ENCODE results near the gene KRI1. TPM values are rescaled to one million over a fixed set of nuclear protein-coding genes. Genes with fewer than 3 reads are reported as not detected.

KRI1 gene
- total RNA-seq, 4 donors from 2014 or later = 16.8 to 24.1 (median 19.9) TPM

DNA sequence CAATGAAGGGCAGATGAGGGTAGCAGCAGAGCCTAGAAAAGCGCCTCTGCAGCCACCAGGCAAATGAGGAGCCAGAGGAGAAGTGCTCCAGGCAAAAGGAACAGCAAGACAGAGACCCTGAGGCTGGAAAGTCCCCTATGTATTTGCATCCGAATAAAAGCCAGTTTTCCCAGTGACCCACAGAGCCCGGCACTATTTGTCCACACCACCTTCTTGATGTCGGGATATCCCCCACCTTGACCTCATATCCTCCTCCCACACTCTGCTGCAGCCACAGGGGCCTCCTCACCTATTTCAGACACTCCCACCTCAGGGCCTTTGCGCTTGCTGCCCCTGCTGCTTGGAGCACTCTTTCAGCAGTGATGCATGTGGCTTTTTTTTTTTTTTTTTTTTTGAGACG, 15.5 kb downstream of the KRI1 start:
- Histone ChIP-seq H3K27me3 (no peaks in the 10 kb centered on the region), H3K4me1 (peaks cover 2 to 6% of the 10 kb centered on the region in 2 donors), H3K4me3 (no peak overlapping the region), H3K36me3 (peaks cover 0 to 88% of the 10 kb centered on the region in 2 donors), H3K27ac (no peak overlapping the region), H3K9me3 (no peaks in the 10 kb centered on the region)
- ATAC-seq (no peak), DNase-seq (no peak)
- intact Hi-C loops (cut with DNase I; ENCODE audit: low total_unique reads) (no loop called here), in situ Hi-C loops (cut with MboI; ENCODE audit: low sequenced_read_pairs in 4 of 4) (loop anchor here in 1 of 4 donors (25.0 kb wide), 1 partner anchor 138 kb away; the partner anchor contains the start of genes CDC37 and PDE4A)
- TF ChIP-seq, protein P1, sequence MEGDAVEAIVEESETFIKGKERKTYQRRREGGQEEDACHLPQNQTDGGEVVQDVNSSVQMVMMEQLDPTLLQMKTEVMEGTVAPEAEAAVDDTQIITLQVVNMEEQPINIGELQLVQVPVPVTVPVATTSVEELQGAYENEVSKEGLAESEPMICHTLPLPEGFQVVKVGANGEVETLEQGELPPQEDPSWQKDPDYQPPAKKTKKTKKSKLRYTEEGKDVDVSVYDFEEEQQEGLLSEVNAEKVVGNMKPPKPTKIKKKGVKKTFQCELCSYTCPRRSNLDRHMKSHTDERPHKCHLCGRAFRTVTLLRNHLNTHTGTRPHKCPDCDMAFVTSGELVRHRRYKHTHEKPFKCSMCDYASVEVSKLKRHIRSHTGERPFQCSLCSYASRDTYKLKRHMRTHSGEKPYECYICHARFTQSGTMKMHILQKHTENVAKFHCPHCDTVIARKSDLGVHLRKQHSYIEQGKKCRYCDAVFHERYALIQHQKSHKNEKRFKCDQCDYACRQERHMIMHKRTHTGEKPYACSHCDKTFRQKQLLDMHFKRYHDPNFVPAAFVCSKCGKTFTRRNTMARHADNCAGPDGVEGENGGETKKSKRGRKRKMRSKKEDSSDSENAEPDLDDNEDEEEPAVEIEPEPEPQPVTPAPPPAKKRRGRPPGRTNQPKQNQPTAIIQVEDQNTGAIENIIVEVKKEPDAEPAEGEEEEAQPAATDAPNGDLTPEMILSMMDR (IDR thresholded peaks at IDR 0.05 in 4 of 5, conservative IDR thresholded peaks at IDR 0.05 in 1 of 5) = no peak
- TF ChIP-seq POLR2A (IDR thresholded peaks at IDR 0.05) = no peak

DNA sequence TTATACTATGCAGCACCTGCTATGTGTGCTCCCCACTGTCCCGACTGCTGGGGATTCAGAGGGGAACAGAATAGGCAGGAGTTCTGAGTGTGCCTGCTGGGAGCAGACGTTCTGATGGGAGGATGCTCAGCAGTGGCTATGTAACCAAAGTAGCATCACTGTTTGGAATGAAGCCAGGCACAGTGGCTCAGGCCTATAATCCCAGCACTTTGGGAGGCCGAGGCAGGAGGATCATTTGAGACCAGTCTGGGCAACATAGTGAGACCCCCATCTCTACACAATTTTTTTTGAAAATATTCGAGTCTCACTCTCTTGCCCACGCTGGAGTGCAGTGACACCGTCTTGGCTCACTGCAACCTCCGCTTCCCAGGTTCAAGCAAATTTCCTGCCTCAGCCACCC, 16.1 kb downstream of the KRI1 start:
- DNase-seq (no peak), ATAC-seq (no peak)
- in situ Hi-C loops (cut with MboI; ENCODE audit: low sequenced_read_pairs in 4 of 4) (loop anchor here in 1 of 4 donors (10.0 to 25.0 kb wide), 2 partner anchors 65 to 137 kb away; partner anchors contain the start of genes CDC37 and PDE4A), intact Hi-C loops (cut with DNase I; ENCODE audit: low total_unique reads) (no loop called here)
- TF ChIP-seq, protein P1 (IDR thresholded peaks at IDR 0.05 in 4 of 5, conservative IDR thresholded peaks at IDR 0.05 in 1 of 5) = no peak
- no peak for TF ChIP-seq POLR2A (IDR thresholded peaks at IDR 0.05)
- Histone ChIP-seq H3K27ac (no peak overlapping the region), H3K36me3 (peaks cover 0 to 88% of the 10 kb centered on the region in 2 donors), H3K4me1 (peaks cover 9 to 12% of the 10 kb centered on the region in 2 donors), H3K4me3 (no peak overlapping the region), H3K27me3 (no peaks in the 10 kb centered on the region), H3K9me3 (no peaks in the 10 kb centered on the region)

DNA sequence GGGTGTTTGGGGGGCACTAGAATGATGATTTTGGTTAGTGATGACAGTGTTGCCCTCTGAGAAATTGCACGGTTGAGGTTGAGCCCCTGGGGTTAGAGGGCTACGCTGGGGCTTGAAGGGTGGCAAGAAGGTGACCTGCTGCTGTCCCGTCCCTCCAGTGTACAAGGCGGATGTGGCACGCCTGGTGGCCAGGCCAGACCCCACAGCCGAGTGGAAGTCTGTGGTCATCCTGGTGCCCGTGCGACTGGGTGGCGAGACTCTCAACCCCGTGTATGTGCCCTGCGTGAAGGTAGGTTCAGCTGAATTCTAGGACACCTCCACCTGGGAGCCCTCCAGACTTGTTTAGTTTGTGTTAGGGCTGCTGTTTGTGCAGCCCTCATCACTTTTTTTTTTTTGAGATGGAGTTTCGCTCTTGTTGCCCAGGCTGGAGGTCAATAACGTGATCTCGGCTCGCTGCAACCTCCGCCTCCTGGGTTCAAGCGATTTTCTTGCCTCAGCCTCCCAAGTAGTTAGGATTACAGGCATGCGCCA, 17.0 kb downstream of the KRI1 start:
- in situ Hi-C loops (cut with MboI; ENCODE audit: low sequenced_read_pairs in 4 of 4) = loop anchor here in 1 of 4 donors (10.0 kb wide), 1 partner anchor 64 kb away; no protein-coding TSS in a partner anchor

DNA sequence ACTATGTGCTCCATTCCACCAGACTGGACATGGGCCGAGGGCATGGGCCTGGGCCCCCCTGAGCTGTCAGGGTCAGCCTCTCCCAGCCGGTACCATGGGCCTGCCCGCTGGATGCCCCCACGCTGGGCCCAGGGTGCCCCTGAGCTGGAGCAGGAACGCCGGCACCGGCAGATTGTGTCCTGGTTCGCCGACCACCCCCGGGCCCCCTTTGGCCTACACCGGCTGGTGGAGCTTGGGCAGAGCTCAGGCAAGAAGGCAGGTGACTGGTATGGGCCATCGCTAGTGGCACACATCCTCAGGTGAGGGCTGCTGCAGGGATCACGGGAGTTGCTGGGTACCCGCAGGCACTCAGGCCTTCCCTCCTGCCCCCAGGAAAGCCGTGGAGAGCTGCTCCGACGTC, 19.0 kb downstream of the KRI1 start:
- no peak for DNase-seq
- Histone ChIP-seq H3K36me3 (peaks cover 0 to 59% of the 10 kb centered on the region in 2 donors), H3K9me3 (no peaks in the 10 kb centered on the region), H3K27ac (no peak overlapping the region), H3K4me3 (no peak overlapping the region), H3K27me3 (no peaks in the 10 kb centered on the region), H3K4me1 (peaks cover 15 to 18% of the 10 kb centered on the region in 2 donors)
- in situ Hi-C loops (cut with MboI; ENCODE audit: low sequenced_read_pairs in 4 of 4) = loop anchor here in 1 of 4 donors (10.0 kb wide), 1 partner anchor 62 kb away; no protein-coding TSS in a partner anchor
- no peak for TF ChIP-seq POLR2A (IDR thresholded peaks at IDR 0.05)
- TF ChIP-seq, protein P1 (IDR thresholded peaks at IDR 0.05 in 4 of 5, conservative IDR thresholded peaks at IDR 0.05 in 1 of 5) = no peak
- intact Hi-C loops (cut with DNase I; ENCODE audit: low total_unique reads) = no loop called here
- no peak for ATAC-seq

More for the DNA sequence above, 17.0 kb downstream of the KRI1 start:
- Histone ChIP-seq H3K36me3 (peaks cover 0 to 79% of the 10 kb centered on the region in 2 donors), H3K27me3 (no peaks in the 10 kb centered on the region), H3K9me3 (no peaks in the 10 kb centered on the region), H3K4me3 (no peak overlapping the region), H3K27ac (no peak overlapping the region), H3K4me1 (peaks cover 12 to 18% of the 10 kb centered on the region in 2 donors)
- TF ChIP-seq, protein P1 (IDR thresholded peaks at IDR 0.05 in 4 of 5, conservative IDR thresholded peaks at IDR 0.05 in 1 of 5) = no peak
- TF ChIP-seq POLR2A (IDR thresholded peaks at IDR 0.05) = no peak
- no peak for DNase-seq
- no peak for ATAC-seq
- intact Hi-C loops (cut with DNase I; ENCODE audit: low total_unique reads) = no loop called here

Measured in gastrocnemius medialis (tissue), 4 donors.